Measurements from ENCODE around the gene CDC73. TPM values are rescaled to one million over a fixed set of nuclear protein-coding genes. Genes with fewer than 3 reads are reported as not detected.

CDC73 gene
- total and polyA plus RNA-seq, 2 of the 13 experiments (the other 11 are each of a cell fraction or from before 2014, with no cell fraction given), result 20.2 to 26.3 TPM

DNA sequence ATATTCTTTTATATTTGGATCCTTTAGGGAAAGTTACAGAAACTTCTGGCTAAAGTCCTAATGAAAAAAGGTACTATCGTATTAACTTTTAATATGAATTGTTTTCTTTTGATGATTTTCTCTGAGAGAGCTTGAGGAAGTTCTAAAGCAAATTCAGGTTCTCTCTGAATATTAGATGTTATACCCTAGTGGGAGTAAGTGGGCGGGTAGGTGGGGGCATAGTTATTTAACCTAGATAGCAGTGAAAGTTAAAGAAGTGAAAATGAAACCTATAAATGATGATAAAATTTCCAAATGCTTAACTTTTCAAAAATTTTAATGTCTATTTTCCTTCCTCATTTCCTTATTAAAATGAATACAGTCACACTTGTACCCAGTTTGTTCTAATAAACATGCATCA lies 90.8 kb downstream of the CDC73 start:
- Histone ChIP-seq H3K27me3 (ENCODE audit: control insufficient read depth in 1 of 2, insufficient read depth in 2 of 2, low read length in 2 of 2) (no peaks in the 10 kb centered on the region), H3K9me3 (ENCODE audit: low read length) (no peaks in the 10 kb centered on the region), H3K36me3 (replicated peaks in 1 of 2; ENCODE audit: control insufficient read depth in 1 of 2, insufficient read depth in 2 of 2, low read length in 2 of 2) (peaks cover 1 to 26% of the 10 kb centered on the region in 2 experiments; a peak in 3 of 5 replicates), H4K20me1 (ENCODE audit: insufficient read depth, low read length) (no peaks in the 10 kb centered on the region; the same call in 1 of the 2 replicates), H3K79me2 (ENCODE audit: insufficient read depth, low read length) (no peaks in the 10 kb centered on the region), H3K4me1 (ENCODE audit: insufficient read depth, low read length) (peaks cover 9% of the 10 kb centered on the region; the same call in 1 of the 2 replicates), H3K4me3 (replicated peaks in 1 of 3; ENCODE audit: insufficient read depth in 1 of 3, low read depth in 2 of 3, low read length in 3 of 3) (no peak overlapping the region), H2AFZ (ENCODE audit: low read length) (no peak overlapping the region), H3K9ac (ENCODE audit: insufficient read depth, low read depth, low read length) (no peak overlapping the region), H3K4me2 (ENCODE audit: low read depth, low read length) (no peak overlapping the region), H3K27ac (ENCODE audit: extremely low read length, insufficient read depth, low read length) (no peak overlapping the region)
- ATAC-seq, result no peak
- no peak for DNase-seq (ENCODE audit: low spot score)
- CTCF ChIA-PET (ENCODE audit: low intra/inter-chr PET ratio, low total read pairs), result no interaction called here
- 96% methylated on average over 2 of the region's 2 CpGs for WGBS (ENCODE audit: low lambda C conversion rate)
- in situ Hi-C loops (cut with HindIII; ENCODE audit: extremely low pct_ligation_motif_present, low pct_unique_long_range_greater_than_20kb), result no loop called here
- BruUV-seq (replicated peaks), result no TSS peak
- FAIRE-seq, result no peak
- intact Hi-C loops (cut with micrococcal nuclease; ENCODE audit: unreplicated experiment), result no loop called here
- POLR2A ChIA-PET, result no interaction called here
- no peak for TF ChIP-seq DR1 (CRISPR knock-in tag; IDR thresholded peaks at IDR 0.05)
- TF ChIP-seq BRCA1 (CRISPR knock-in tag; IDR thresholded peaks at IDR 0.05), result no peak
- TF ChIP-seq HOXA3 (CRISPR knock-in tag; IDR thresholded peaks at IDR 0.05), result no peak
- no peak for TF ChIP-seq ZFYVE20 (CRISPR knock-in tag; IDR thresholded peaks at IDR 0.05; ENCODE audit: borderline replicate concordance, low read depth)
- TF ChIP-seq TEAD2 (CRISPR knock-in tag; IDR thresholded peaks at IDR 0.05), result no peak
- TF ChIP-seq RCOR2 (CRISPR knock-in tag; IDR thresholded peaks at IDR 0.05), result no peak
- TF ChIP-seq, protein P1, sequence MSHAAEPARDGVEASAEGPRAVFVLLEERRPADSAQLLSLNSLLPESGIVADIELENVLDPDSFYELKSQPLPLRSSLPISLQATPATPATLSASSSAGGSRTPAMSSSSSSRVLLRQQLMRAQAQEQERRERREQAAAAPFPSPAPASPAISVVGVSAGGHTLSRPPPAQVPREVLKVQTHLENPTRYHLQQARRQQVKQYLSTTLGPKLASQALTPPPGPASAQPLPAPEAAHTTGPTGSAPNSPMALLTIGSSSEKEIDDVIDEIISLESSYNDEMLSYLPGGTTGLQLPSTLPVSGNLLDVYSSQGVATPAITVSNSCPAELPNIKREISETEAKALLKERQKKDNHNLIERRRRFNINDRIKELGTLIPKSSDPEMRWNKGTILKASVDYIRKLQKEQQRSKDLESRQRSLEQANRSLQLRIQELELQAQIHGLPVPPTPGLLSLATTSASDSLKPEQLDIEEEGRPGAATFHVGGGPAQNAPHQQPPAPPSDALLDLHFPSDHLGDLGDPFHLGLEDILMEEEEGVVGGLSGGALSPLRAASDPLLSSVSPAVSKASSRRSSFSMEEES (CRISPR knock-in tag; IDR thresholded peaks at IDR 0.05), result no peak
- no peak for TF ChIP-seq NR2F1 (CRISPR knock-in tag; IDR thresholded peaks at IDR 0.05)
- TF ChIP-seq SKI (IDR thresholded peaks at IDR 0.05; ENCODE audit: partially characterized antibody), result no peak
- TF ChIP-seq ZNF552 (CRISPR knock-in tag; IDR thresholded peaks at IDR 0.05; ENCODE audit: borderline replicate concordance), result no peak
- no peak for TF ChIP-seq ZFP36L2 (CRISPR knock-in tag; IDR thresholded peaks at IDR 0.05)
- TF ChIP-seq MXD4 (CRISPR knock-in tag; IDR thresholded peaks at IDR 0.05), result no peak
- TF ChIP-seq RARG (CRISPR knock-in tag; IDR thresholded peaks at IDR 0.05; ENCODE audit: low read depth), result no peak
- TF ChIP-seq RNF2 (conservative IDR thresholded peaks at IDR 0.05; ENCODE audit: low read depth), result no peak
- TF ChIP-seq ZNF253 (CRISPR knock-in tag; IDR thresholded peaks at IDR 0.05; ENCODE audit: borderline replicate concordance), result no peak
- TF ChIP-seq MIXL1 (CRISPR knock-in tag; IDR thresholded peaks at IDR 0.05), result no peak
- TF ChIP-seq SNAI1 (CRISPR knock-in tag; IDR thresholded peaks at IDR 0.05; ENCODE audit: borderline replicate concordance), result no peak

Measured in HepG2 (cell line).